Activated naive CD4-positive, alpha-beta T cell treated with anti-CD3 and anti-CD28 coated beads, Interleukin-2, amount 50 U/mL, for 72 hours (primary cell): ENCODE measurements around the gene SPTLC3. TPM values are rescaled to one million over a fixed set of nuclear protein-coding genes. Genes with fewer than 3 reads are reported as not detected.

Experiments used
- ATAC-seq, 2 donors: fragments of 150-1000 bp; cut with Tn5 transposase; 2 replicates each; pipeline ENCODE4 v1.10.0; 2021; ENCODE audit warnings: mild to moderate bottlenecking in 2 of 2, moderate library complexity in 2 of 2
- DNase-seq, 2 donors: peaks; one replicate each; pipeline ENCODE4 v3.0.0; 2021 to 2022; ENCODE audit warnings: low spot score in 2 of 2
- H3K27ac Mint-ChIP-seq, 2 donors: one replicate each; pipeline ENCODE4 v1.8.0; 2022; ENCODE audit warnings: mild to moderate bottlenecking in 2 of 2, mixed read lengths in 2 of 2
- H3K36me3 Mint-ChIP-seq, 2 donors: one replicate each; pipeline ENCODE4 v1.8.0; 2022; ENCODE audit warnings: mixed read lengths in 2 of 2
- H3K9me3 Mint-ChIP-seq, 2 donors: one replicate each; pipeline ENCODE4 v1.8.0; 2022; ENCODE audit warnings: mixed read lengths in 2 of 2
- total RNA-seq, 2 donors: library from RNA; stranded (reverse); gene quantifications; one replicate each; pipeline ENCODE4 v1.2.3, GENCODE V29; 2022

Gene SPTLC3
- total RNA-seq, 2 donors from 2014 or later: 1.7 TPM; not detected in 1

DNA sequence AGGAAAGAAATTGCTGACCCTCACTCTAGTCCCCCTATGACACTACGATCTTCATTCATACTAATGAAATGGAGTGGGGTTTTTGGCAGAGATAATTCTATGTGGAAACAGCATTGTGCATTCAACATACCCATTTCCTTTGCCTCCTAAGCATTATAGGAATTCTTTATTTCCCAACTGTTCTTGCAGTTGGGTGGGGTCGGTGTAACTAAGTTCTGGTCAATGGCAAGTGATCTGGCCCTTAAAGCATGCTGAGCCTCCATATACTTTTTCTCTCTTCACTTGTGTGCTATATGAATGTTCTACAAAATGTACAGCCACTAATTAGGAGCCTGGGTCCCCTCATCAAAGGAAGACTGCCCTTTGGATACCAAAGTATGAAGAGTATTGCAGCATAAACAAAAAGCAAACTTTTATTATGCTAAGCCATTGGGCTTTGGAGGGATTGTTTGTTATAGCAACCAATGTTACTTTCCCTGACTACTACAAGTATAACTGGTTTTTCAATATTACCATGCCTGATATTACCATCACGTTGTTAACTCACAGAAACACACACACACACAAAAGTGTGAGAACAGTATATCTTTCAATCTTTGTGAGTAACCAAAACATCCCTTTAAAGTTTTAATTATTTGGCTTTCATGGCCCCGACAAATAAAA, 203.3 kb downstream of the SPTLC3 start:
- Mint-ChIP-seq H3K27ac (no peak overlapping the region), H3K9me3 (no peaks in the 10 kb centered on the region), H3K36me3 (no peaks in the 10 kb centered on the region)
- ATAC-seq (peak in 1 of 2 donors; percentile 21), DNase-seq (no peak)

- H3K36me3 Mint-ChIP-seq: peaks cover 0 to 2% of the 10 kb centered on the region in 2 donors
- H3K27ac Mint-ChIP-seq: no peak overlapping the region
- no peaks in the 10 kb centered on the region for H3K9me3 Mint-ChIP-seq
- peak; percentile 24 to 97 for ATAC-seq
- DNase-seq: peak in 1 of 2 donors; percentile 20
Measured at GRCh38 chr20:13212750-13213149, 204.0 kb downstream of the SPTLC3 start.

DNA sequence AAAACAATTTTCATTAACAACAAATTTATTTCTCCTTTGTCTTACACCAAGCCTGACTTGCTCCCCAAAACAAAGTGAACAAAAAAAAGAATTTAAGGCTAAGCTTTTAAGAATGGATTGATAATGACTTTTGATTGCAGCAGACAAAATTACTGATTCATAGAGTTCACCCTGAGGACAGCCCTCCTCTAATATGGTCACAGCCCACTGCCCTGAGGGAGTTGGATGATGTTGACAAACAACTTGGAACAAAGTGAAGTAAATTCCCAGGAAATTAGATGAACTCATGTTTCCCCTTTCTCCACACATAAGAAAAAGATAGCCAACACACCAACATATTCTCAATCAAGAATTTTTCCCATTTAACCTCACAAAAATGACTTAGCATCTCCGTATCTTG, 204.6 kb downstream of the SPTLC3 start:
- H3K9me3 Mint-ChIP-seq: no peaks in the 10 kb centered on the region
- H3K27ac Mint-ChIP-seq: no peak overlapping the region
- no peak for DNase-seq
- peaks cover 0 to 5% of the 10 kb centered on the region in 2 donors for H3K36me3 Mint-ChIP-seq
- ATAC-seq: no peak

DNA sequence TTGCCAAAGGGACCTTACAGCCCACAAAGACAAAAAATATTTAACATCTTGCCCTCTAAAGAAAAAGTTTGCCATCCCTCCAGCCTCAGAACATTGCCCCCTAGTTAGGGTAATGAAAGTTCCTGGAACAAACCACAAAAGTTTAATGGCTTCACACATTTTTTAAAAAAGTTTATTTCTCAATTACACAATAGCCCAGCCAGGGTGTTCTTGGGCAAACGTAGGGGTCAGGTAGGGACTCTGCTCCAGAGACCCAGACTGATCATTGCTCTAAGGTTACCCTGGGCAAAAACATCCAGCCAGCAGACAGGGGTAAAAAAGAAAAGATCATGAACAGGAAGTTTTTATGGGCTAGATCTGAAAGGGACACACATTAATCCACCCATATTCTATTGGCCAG, 207.8 kb downstream of the SPTLC3 start:
- no peaks in the 10 kb centered on the region for H3K9me3 Mint-ChIP-seq
- peaks cover 0 to 5% of the 10 kb centered on the region in 2 donors for H3K36me3 Mint-ChIP-seq

More for the DNA sequence above, 207.8 kb downstream of the SPTLC3 start:
- ATAC-seq: no peak
- DNase-seq: no peak
- no peak overlapping the region for H3K27ac Mint-ChIP-seq

Other genes starting within 250 kb of the SPTLC3 start
- gene ISM1, start 212.3 kb downstream of the SPTLC3 start, total RNA-seq: under 1 TPM; 0.31 to 0.50 TPM